GM12878 (cell line): ENCODE results near the gene RIMS3. TPM values are rescaled to one million over a fixed set of nuclear protein-coding genes. Genes with fewer than 3 reads are reported as not detected.
A peak's percentile ranks its signal among the peaks of the same experiment; 100 is the strongest.

Experiments used
- ATAC-seq: fragments of 200-7000 bp; cut with Tn5 transposase; 3 replicates; pipeline ENCODE4 v1.9.1; 2020; ENCODE audit warnings: mild to moderate bottlenecking, moderate library complexity
- BruUV-seq: library from RNA; stranded (reverse); fragments of 400-500 nt; replicated peaks from 2 replicates; lab custom pipeline; 2021; lab: Mats Ljungman, UMichigan
- CTCF ChIA-PET: fragments of 300-600 bp; sonication (Branson Sonifier 250); formaldehyde crosslinking; extraction: SDS; loops from one replicate; lab custom pipeline; 2021; ENCODE audit warnings: inconsistent platforms; lab: Yijun Ruan, JAX
- POLR2A ChIA-PET: fragments of 350-600 bp; formaldehyde crosslinking; extraction: SDS; loops from one replicate; lab custom pipeline; 2021; ENCODE audit warnings: inconsistent platforms; lab: Charles Lee
- RAD21 ChIA-PET: fragments of 300-600 bp; sonication (Branson Sonifier 250); formaldehyde crosslinking; loops from one replicate; lab custom pipeline; 2023; ENCODE audit warnings: antibody characterized with exemption; ENCODE audit not compliant: unreplicated experiment; lab: Charles Lee
- SMC1A ChIA-PET: fragments of 300-600 bp; sonication (Branson Sonifier 250); formaldehyde crosslinking; loops from one replicate; lab custom pipeline; 2023; ENCODE audit not compliant: unreplicated experiment, uncharacterized antibody; lab: Charles Lee
- DNase-seq: peaks from one replicate; pipeline ENCODE4 v3.0.0-alpha.2; 2011; ENCODE audit warnings: low read depth, low spot score
- FAIRE-seq: peaks from 3 replicates; lab custom pipeline; 2011; peaks lifted over from hg19 to GRCh38; lab: Jason Lieb, UNC
- H2AFZ ChIP-seq: 2 replicates; pipeline ENCODE4 v1.6.0; 2011; ENCODE audit warnings: low read depth, low read length, control low read depth; ENCODE audit not compliant: control insufficient read depth
- H3K27ac ChIP-seq: 2 replicates; pipeline ENCODE4 v1.5.1; 2011; ENCODE audit warnings: control low read depth; ENCODE audit not compliant: control insufficient read depth, insufficient read depth
- H3K27me3 ChIP-seq, 2 experiments: replicated peaks in 1 of 2; 2 replicates each; pipeline versions ENCODE4 v1.6.0 to v1.6.1; 2011; ENCODE audit warnings: low read length in 1 of 2; ENCODE audit not compliant: control insufficient read depth in 2 of 2, insufficient read depth in 2 of 2
- H3K36me3 ChIP-seq, 2 experiments: 2 replicates each; pipeline ENCODE4 v1.5.1; 2011; ENCODE audit warnings: low read length in 1 of 2; ENCODE audit not compliant: control insufficient read depth in 2 of 2, insufficient read depth in 2 of 2
- H3K4me1 ChIP-seq: 2 replicates; pipeline ENCODE4 v1.6.1; 2011; ENCODE audit warnings: mild to moderate bottlenecking, low read length, moderate library complexity, mixed read lengths; ENCODE audit not compliant: control insufficient read depth, insufficient read depth
- H3K4me2 ChIP-seq: 2 replicates; pipeline ENCODE4 v1.6.0; 2011; ENCODE audit warnings: control low read depth; ENCODE audit not compliant: control insufficient read depth, insufficient read depth
- H3K4me3 ChIP-seq: fragments of 200-600 bp; sonication (generic); 2 replicates; pipeline ENCODE4 v1.5.1; 2016
- H3K79me2 ChIP-seq: 2 replicates; pipeline ENCODE4 v1.6.0; 2011; ENCODE audit warnings: low read length; ENCODE audit not compliant: control insufficient read depth, insufficient read depth
- H3K9ac ChIP-seq: 2 replicates; pipeline ENCODE4 v1.8.0; 2011; ENCODE audit warnings: low read length, control low read depth, mixed read lengths; ENCODE audit not compliant: control insufficient read depth, insufficient read depth
- H3K9me3 ChIP-seq: replicated peaks from 3 replicates; pipeline ENCODE4 v1.5.1; 2011; ENCODE audit warnings: mild to moderate bottlenecking, low read length; ENCODE audit not compliant: control insufficient read depth, insufficient read depth
- H4K20me1 ChIP-seq: 2 replicates; pipeline ENCODE4 v1.6.0; 2011; ENCODE audit not compliant: control insufficient read depth, insufficient read depth
- CEBPB ChIP-seq, 2 experiments: fragments of 150-350 bp in 1 of 2; IDR thresholded peaks; 2 replicates each; pipeline ENCODE4 v1.6.1; 2012 to 2014; ENCODE audit warnings: low read depth in 2 of 2, low read length in 2 of 2, borderline replicate concordance in 1 of 2, inconsistent platforms in 1 of 2
- FOXK2 ChIP-seq: fragments of 450-650 bp; IDR thresholded peaks from 2 replicates; pipeline ENCODE4 v1.6.1; 2017; ENCODE audit warnings: mild to moderate bottlenecking, moderate library complexity
- IRF4 ChIP-seq: IDR thresholded peaks from 2 replicates; pipeline ENCODE4 v1.6.1; 2011; ENCODE audit warnings: low read depth, low read length
- POLR2AphosphoS5 ChIP-seq: IDR thresholded peaks from 2 replicates; pipeline ENCODE4 v1.6.1; 2011; ENCODE audit warnings: mild to moderate bottlenecking, low read length, inconsistent platforms
- RAD21 ChIP-seq: IDR thresholded peaks from 2 replicates; pipeline ENCODE4 v1.6.1; 2011; ENCODE audit warnings: mild to moderate bottlenecking, low read depth, low read length, moderate library complexity; ENCODE audit not compliant: insufficient read depth
- RB1 ChIP-seq: fragments of 450-650 bp; formaldehyde crosslinking; IDR thresholded peaks from 2 replicates; pipeline ENCODE4 v1.6.1; 2017; ENCODE audit warnings: mild to moderate bottlenecking, borderline replicate concordance
- RFX5 ChIP-seq: IDR thresholded peaks from 2 replicates; pipeline ENCODE4 v1.6.1; 2011; ENCODE audit warnings: low read depth, low read length, improper control_type of control experiment
- RUNX3 ChIP-seq: IDR thresholded peaks from 2 replicates; pipeline ENCODE4 v1.6.1; 2012; ENCODE audit warnings: low read length, inconsistent platforms
- WGBS: methylation state at CpG from one replicate; pipeline ENCODE4 v1.1.6; 2016; ENCODE audit warnings: low lambda C conversion rate; ENCODE audit not compliant: insufficient replicate concordance, insufficient coverage; ENCODE audit errors: missing lambda C conversion rate; 5-methylcytosine and 5-hydroxymethylcytosine counted together
- in situ Hi-C: fragments of 300-500 bp; cut with MboI; formaldehyde crosslinking; loops from 9 replicates; pipeline ENCODE4 v1.14.3; 2018; ENCODE audit warnings: mixed read lengths
- intact Hi-C: fragments of 100-400 bp; cut with micrococcal nuclease; formaldehyde crosslinking; loops from one replicate; pipeline ENCODE4 v1.14.2; 2022; ENCODE audit not compliant: unreplicated experiment
- polyA plus RNA-seq, 11 experiments: library from polyadenylated mRNA; depleted of rRNA in 4 of 11; unstranded in 6 of 11; stranded (reverse) in 5 of 11; fragments of >200 nt; fragmentation: Nextera tagmentation in 4 of 11; fragmentation: Illumina TruSeq in 1 of 11; extraction: Ambion mirVana in 4 of 11; extraction: Trizol in 1 of 11; gene quantifications; 1 replicate in 1 of 11; 2 replicates in 10 of 11; pipeline versions ENCODE4 v1.2.1 to v1.2.3, GENCODE V29; 2011 to 2016; ENCODE audit warnings: inconsistent platforms in 2 of 11, missing spikeins in 2 of 11, low read depth in 1 of 11
- total RNA-seq, 4 experiments: library from RNA; depleted of rRNA in 3 of 4; stranded (reverse); fragments of >200 nt in 3 of 4; fragmentation: Illumina TruSeq in 1 of 4; extraction: Trizol in 1 of 4; gene quantifications; 2 replicates each; pipeline versions ENCODE4 v1.2.1 to v1.2.3, GENCODE V29; 2013 to 2021
- TF ChIP-seq, protein P1 (sequence below): fragments of 450-650 bp; IDR thresholded peaks from 2 replicates; pipeline ENCODE4 v1.6.1; 2017; ENCODE audit warnings: borderline replicate concordance
- TF ChIP-seq, protein P2 (sequence below): IDR thresholded peaks from 2 replicates; pipeline ENCODE4 v1.6.1; 2012; ENCODE audit warnings: improper control_type of control experiment, low read depth, low read length; ENCODE audit not compliant: insufficient replicate concordance
- TF ChIP-seq, protein P3 (sequence below), 3 experiments: IDR thresholded peaks in 2 of 3; conservative IDR thresholded peaks in 1 of 3; 2 replicates each; pipeline ENCODE4 v1.5.1; 2011; ENCODE audit warnings: low read depth in 3 of 3, low read length in 3 of 3, mild to moderate bottlenecking in 3 of 3, control low read depth in 2 of 3, moderate library complexity in 2 of 3, inconsistent platforms in 1 of 3, mixed read lengths in 1 of 3; ENCODE audit not compliant: control insufficient read depth in 2 of 3, insufficient read depth in 1 of 3; ENCODE audit errors: extremely low read depth in 1 of 3

Gene RIMS3
- total and polyA plus RNA-seq, 10 of the 15 experiments (the other 5 are each of a cell fraction or from before 2014, with no cell fraction given) = 0.02 to 4.7 (median 0.39) TPM

DNA sequence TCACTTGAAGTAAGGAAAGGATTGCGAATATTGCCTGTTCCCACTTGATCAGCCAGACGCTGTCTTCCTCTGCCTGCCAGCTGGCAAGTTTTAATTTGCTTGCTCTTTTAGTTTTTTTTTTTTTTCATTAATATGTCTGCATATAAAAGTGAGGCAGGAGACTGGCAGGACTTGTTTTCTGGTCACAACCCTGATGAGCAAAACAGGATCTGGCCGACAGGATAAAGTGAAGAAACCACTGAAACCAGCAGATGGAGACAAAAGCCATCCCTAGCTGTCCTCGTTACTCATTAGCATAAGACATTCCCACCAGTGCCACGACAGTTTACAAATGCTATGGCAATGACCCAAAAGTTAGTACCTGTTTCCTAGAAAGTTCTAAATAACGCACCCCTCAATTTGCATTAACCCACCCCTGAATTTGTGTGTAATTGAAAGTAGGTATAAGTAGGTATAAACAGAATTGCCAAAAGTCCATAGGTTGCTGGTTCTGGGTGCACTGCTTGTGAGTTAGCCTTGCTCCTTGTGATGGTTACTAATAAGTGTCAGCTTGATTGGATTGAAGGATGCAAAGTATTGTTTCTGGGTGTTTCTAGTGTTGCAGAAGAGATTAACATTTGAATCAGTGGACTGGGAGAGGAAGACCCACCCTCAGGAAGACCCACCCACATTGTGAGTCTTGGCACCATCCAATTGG, 73.2 kb downstream of the RIMS3 start:
- Histone ChIP-seq H3K27me3 (no peaks in the 10 kb centered on the region), H2AFZ (no peak overlapping the region), H3K36me3 (no peaks in the 10 kb centered on the region), H3K9ac (no peak overlapping the region), H3K9me3 (no peaks in the 10 kb centered on the region; the same call in 2 of the 3 replicates), H3K4me3 (no peak overlapping the region), H4K20me1 (no peaks in the 10 kb centered on the region), H3K27ac (no peak overlapping the region), H3K4me1 (no peaks in the 10 kb centered on the region), H3K4me2 (no peak overlapping the region), H3K79me2 (no peaks in the 10 kb centered on the region)
- intact Hi-C loops (no loop called here), in situ Hi-C loops (no loop called here)
- ATAC-seq (peak; percentile 49; the same call in 1 of the 3 replicates), DNase-seq (no peak), FAIRE-seq (peak; percentile 7)
- TF ChIP-seq RUNX3 (peak; percentile 45; the same call in 1 of the 2 replicates), CEBPB (IDR thresholded peaks at IDR 0.05; ENCODE audit: borderline replicate concordance in 1 of 2, low read depth in 2 of 2, low read length in 2 of 2) (no peak), RB1 (no peak), FOXK2 (no peak), POLR2AphosphoS5 (no peak), RFX5 (no peak), IRF4 (peak; percentile 43; the same call in 1 of the 2 replicates), RAD21 (peak; percentile 27; the same call in 1 of the 2 replicates)
- TF ChIP-seq, protein P1, sequence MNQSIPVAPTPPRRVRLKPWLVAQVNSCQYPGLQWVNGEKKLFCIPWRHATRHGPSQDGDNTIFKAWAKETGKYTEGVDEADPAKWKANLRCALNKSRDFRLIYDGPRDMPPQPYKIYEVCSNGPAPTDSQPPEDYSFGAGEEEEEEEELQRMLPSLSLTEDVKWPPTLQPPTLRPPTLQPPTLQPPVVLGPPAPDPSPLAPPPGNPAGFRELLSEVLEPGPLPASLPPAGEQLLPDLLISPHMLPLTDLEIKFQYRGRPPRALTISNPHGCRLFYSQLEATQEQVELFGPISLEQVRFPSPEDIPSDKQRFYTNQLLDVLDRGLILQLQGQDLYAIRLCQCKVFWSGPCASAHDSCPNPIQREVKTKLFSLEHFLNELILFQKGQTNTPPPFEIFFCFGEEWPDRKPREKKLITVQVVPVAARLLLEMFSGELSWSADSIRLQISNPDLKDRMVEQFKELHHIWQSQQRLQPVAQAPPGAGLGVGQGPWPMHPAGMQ = no peak
- TF ChIP-seq, protein P2, sequence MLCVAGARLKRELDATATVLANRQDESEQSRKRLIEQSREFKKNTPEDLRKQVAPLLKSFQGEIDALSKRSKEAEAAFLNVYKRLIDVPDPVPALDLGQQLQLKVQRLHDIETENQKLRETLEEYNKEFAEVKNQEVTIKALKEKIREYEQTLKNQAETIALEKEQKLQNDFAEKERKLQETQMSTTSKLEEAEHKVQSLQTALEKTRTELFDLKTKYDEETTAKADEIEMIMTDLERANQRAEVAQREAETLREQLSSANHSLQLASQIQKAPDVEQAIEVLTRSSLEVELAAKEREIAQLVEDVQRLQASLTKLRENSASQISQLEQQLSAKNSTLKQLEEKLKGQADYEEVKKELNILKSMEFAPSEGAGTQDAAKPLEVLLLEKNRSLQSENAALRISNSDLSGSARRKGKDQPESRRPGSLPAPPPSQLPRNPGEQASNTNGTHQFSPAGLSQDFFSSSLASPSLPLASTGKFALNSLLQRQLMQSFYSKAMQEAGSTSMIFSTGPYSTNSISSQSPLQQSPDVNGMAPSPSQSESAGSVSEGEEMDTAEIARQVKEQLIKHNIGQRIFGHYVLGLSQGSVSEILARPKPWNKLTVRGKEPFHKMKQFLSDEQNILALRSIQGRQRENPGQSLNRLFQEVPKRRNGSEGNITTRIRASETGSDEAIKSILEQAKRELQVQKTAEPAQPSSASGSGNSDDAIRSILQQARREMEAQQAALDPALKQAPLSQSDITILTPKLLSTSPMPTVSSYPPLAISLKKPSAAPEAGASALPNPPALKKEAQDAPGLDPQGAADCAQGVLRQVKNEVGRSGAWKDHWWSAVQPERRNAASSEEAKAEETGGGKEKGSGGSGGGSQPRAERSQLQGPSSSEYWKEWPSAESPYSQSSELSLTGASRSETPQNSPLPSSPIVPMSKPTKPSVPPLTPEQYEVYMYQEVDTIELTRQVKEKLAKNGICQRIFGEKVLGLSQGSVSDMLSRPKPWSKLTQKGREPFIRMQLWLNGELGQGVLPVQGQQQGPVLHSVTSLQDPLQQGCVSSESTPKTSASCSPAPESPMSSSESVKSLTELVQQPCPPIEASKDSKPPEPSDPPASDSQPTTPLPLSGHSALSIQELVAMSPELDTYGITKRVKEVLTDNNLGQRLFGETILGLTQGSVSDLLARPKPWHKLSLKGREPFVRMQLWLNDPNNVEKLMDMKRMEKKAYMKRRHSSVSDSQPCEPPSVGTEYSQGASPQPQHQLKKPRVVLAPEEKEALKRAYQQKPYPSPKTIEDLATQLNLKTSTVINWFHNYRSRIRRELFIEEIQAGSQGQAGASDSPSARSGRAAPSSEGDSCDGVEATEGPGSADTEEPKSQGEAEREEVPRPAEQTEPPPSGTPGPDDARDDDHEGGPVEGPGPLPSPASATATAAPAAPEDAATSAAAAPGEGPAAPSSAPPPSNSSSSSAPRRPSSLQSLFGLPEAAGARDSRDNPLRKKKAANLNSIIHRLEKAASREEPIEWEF = no peak
- TF ChIP-seq, protein P3, sequence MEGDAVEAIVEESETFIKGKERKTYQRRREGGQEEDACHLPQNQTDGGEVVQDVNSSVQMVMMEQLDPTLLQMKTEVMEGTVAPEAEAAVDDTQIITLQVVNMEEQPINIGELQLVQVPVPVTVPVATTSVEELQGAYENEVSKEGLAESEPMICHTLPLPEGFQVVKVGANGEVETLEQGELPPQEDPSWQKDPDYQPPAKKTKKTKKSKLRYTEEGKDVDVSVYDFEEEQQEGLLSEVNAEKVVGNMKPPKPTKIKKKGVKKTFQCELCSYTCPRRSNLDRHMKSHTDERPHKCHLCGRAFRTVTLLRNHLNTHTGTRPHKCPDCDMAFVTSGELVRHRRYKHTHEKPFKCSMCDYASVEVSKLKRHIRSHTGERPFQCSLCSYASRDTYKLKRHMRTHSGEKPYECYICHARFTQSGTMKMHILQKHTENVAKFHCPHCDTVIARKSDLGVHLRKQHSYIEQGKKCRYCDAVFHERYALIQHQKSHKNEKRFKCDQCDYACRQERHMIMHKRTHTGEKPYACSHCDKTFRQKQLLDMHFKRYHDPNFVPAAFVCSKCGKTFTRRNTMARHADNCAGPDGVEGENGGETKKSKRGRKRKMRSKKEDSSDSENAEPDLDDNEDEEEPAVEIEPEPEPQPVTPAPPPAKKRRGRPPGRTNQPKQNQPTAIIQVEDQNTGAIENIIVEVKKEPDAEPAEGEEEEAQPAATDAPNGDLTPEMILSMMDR (IDR thresholded peaks at IDR 0.05 in 2 of 3, conservative IDR thresholded peaks at IDR 0.05 in 1 of 3; ENCODE audit: control insufficient read depth in 2 of 3, extremely low read depth in 1 of 3, insufficient read depth in 1 of 3, low read depth in 3 of 3, low read length in 3 of 3) = peak; percentile 10 to 32 (median 22); a peak in 2 of 6 replicates
- ChIA-PET CTCF (interaction anchor here (0.6 to 2.1 kb wide), 4 partner anchors 8 to 331 kb away, joined by 3 to 6 read pairs (median 3); no protein-coding TSS in a partner anchor), RAD21 (no interaction called here), SMC1A (no interaction called here), POLR2A (no interaction called here)
- 42% methylated on average over 6 of the region's 6 CpGs for WGBS
- BruUV-seq = no TSS peak
